Measurements from ENCODE around the gene ABLIM3.

DNA sequence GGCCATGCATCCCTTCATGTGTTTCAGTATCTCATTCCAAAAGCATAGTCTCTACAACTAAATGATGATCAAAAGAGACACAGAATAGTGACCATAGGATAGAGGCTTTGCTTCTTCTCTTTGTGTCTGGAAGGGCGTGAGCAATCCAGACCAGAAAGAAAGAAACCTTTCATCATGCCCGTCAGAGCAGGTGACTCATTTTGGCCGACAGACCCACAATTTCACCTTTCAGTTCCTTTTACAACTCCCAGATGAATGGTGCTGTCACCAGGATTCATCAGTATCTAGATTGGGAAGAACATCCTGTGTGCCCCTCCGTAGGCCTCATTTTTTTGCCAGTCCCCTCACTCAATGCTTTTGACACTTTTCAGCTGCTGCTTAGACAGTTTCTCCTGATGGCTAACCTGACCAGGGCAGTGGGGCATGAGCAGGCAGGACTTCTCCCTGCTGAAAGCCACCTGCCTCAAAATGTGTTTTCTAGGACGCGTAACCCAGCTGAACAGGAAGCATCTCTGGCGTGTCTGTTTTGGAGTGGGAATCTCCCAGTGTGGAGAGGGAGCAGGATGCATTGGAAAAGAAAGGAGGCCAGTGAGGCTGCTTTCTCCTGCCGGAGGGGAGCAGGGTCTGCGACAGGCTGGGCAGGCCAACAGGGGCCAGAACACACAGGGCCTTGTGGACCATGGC, 21.2 kb downstream of the ABLIM3 start:
- TF ChIP-seq, protein P1, sequence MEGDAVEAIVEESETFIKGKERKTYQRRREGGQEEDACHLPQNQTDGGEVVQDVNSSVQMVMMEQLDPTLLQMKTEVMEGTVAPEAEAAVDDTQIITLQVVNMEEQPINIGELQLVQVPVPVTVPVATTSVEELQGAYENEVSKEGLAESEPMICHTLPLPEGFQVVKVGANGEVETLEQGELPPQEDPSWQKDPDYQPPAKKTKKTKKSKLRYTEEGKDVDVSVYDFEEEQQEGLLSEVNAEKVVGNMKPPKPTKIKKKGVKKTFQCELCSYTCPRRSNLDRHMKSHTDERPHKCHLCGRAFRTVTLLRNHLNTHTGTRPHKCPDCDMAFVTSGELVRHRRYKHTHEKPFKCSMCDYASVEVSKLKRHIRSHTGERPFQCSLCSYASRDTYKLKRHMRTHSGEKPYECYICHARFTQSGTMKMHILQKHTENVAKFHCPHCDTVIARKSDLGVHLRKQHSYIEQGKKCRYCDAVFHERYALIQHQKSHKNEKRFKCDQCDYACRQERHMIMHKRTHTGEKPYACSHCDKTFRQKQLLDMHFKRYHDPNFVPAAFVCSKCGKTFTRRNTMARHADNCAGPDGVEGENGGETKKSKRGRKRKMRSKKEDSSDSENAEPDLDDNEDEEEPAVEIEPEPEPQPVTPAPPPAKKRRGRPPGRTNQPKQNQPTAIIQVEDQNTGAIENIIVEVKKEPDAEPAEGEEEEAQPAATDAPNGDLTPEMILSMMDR (IDR thresholded peaks at IDR 0.05; ENCODE audit: poor library complexity, severe bottlenecking) = no peak
- TF ChIP-seq MXI1 (conservative IDR thresholded peaks at IDR 0.05; ENCODE audit: poor library complexity, severe bottlenecking) (no peak), EP300 (conservative IDR thresholded peaks at IDR 0.05; ENCODE audit: poor library complexity, severe bottlenecking) (no peak), EZH2 (IDR thresholded peaks at IDR 0.05; ENCODE audit: borderline replicate concordance, insufficient read depth, low read length, poor library complexity, severe bottlenecking) (no peak), POLR2AphosphoS5 (IDR thresholded peaks at IDR 0.05) (no peak), TAF1 (IDR thresholded peaks at IDR 0.05; ENCODE audit: low read depth) (no peak)
- TF ChIP-seq, protein P2, sequence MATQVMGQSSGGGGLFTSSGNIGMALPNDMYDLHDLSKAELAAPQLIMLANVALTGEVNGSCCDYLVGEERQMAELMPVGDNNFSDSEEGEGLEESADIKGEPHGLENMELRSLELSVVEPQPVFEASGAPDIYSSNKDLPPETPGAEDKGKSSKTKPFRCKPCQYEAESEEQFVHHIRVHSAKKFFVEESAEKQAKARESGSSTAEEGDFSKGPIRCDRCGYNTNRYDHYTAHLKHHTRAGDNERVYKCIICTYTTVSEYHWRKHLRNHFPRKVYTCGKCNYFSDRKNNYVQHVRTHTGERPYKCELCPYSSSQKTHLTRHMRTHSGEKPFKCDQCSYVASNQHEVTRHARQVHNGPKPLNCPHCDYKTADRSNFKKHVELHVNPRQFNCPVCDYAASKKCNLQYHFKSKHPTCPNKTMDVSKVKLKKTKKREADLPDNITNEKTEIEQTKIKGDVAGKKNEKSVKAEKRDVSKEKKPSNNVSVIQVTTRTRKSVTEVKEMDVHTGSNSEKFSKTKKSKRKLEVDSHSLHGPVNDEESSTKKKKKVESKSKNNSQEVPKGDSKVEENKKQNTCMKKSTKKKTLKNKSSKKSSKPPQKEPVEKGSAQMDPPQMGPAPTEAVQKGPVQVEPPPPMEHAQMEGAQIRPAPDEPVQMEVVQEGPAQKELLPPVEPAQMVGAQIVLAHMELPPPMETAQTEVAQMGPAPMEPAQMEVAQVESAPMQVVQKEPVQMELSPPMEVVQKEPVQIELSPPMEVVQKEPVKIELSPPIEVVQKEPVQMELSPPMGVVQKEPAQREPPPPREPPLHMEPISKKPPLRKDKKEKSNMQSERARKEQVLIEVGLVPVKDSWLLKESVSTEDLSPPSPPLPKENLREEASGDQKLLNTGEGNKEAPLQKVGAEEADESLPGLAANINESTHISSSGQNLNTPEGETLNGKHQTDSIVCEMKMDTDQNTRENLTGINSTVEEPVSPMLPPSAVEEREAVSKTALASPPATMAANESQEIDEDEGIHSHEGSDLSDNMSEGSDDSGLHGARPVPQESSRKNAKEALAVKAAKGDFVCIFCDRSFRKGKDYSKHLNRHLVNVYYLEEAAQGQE (IDR thresholded peaks at IDR 0.05; ENCODE audit: borderline replicate concordance) = no peak
